Measurements from ENCODE around the gene ZFP36L1. TPM values are rescaled to one million over a fixed set of nuclear protein-coding genes. Genes with fewer than 3 reads are reported as not detected.

Gene ZFP36L1
- total and polyA plus RNA-seq, 2 of the 13 experiments (the other 11 are each of a cell fraction or from before 2014, with no cell fraction given) = 7.4 to 10.2 TPM

- TF ChIP-seq PAXIP1 (CRISPR knock-in tag; conservative IDR thresholded peaks at IDR 0.05) (peak; percentile 49), GFI1 (CRISPR knock-in tag; IDR thresholded peaks at IDR 0.05; ENCODE audit: borderline replicate concordance) (0 out of 2 replicates have a peak, but pooled peaks have one; percentile 37), NR1H2 (CRISPR knock-in tag; IDR thresholded peaks at IDR 0.05; ENCODE audit: borderline replicate concordance, low read depth) (no peak), PREB (CRISPR knock-in tag; IDR thresholded peaks at IDR 0.05) (no peak), ZUFSP (CRISPR knock-in tag; IDR thresholded peaks at IDR 0.05; ENCODE audit: borderline replicate concordance) (no peak), ZNF709 (CRISPR knock-in tag; IDR thresholded peaks at IDR 0.05) (no peak), KLF6 (CRISPR knock-in tag; IDR thresholded peaks at IDR 0.05) (no peak), MAF1 (CRISPR knock-in tag; IDR thresholded peaks at IDR 0.05; ENCODE audit: borderline replicate concordance) (no peak), TCF7L2 (IDR thresholded peaks at IDR 0.05; ENCODE audit: low read depth, low read length) (no peak), DRAP1 (CRISPR knock-in tag; IDR thresholded peaks at IDR 0.05) (0 out of 2 replicates have a peak, but pooled peaks have one; percentile 34), TFAP4 (IDR thresholded peaks at IDR 0.05; ENCODE audit: borderline replicate concordance, low read depth) (peak; percentile 44; the same call in 1 of the 2 replicates), ZNF773 (CRISPR knock-in tag; IDR thresholded peaks at IDR 0.05; ENCODE audit: borderline replicate concordance) (no peak), ELF3 (CRISPR knock-in tag; IDR thresholded peaks at IDR 0.05) (no peak), ZNF136 (CRISPR knock-in tag; IDR thresholded peaks at IDR 0.05; ENCODE audit: low read depth) (no peak), ZMYM3 (CRISPR knock-in tag; IDR thresholded peaks at IDR 0.05) (0 out of 2 replicates have a peak, but pooled peaks have one; percentile 19), HOXA3 (CRISPR knock-in tag; IDR thresholded peaks at IDR 0.05) (0 out of 2 replicates have a peak, but pooled peaks have one; percentile 13), ZSCAN5A (CRISPR knock-in tag; IDR thresholded peaks at IDR 0.05; ENCODE audit: borderline replicate concordance) (0 out of 2 replicates have a peak, but pooled peaks have one; percentile 50)
Measured at GRCh38 chr14:68762953-68763764, 29.7 kb downstream of the ZFP36L1 start (continued).

Measured in HepG2 (cell line).